ENCODE data around the gene KIF7. TPM values are rescaled to one million over a fixed set of nuclear protein-coding genes. Genes with fewer than 3 reads are reported as not detected.

Gene KIF7
- total and polyA plus RNA-seq, 5 donors from 2014 or later: 0.12 TPM; not detected in 4

- Mint-ChIP-seq H3K27me3 (peaks cover 41% of the 10 kb centered on the region), H3K4me1 (peaks cover 0 to 5% (median 2%) of the 10 kb centered on the region in 4 donors), H3K4me3 (peak overlapping the region in 2 of 4 donors; percentile 24 to 47), H3K27ac (no peak overlapping the region), H3K36me3 (peaks cover under 1% of the 10 kb centered on the region), H3K9me3 (peaks cover 0 to 2% (median 0%) of the 10 kb centered on the region in 7 donors)
- Histone ChIP-seq H3K9me3 (ENCODE audit: control insufficient read depth in 2 of 2, low read length in 2 of 2) (no peaks in the 10 kb centered on the region), H3K27ac (ENCODE audit: insufficient read depth, low read length, poor library complexity, severe bottlenecking) (no peak overlapping the region), H3K36me3 (ENCODE audit: control insufficient read depth, insufficient read depth, low read length) (no peaks in the 10 kb centered on the region), H3K4me1 (ENCODE audit: control insufficient read depth, insufficient read depth, low read length, poor library complexity, severe bottlenecking) (no peaks in the 10 kb centered on the region), H3K4me3 (ENCODE audit: low read depth, low read length) (no peak overlapping the region), H3K27me3 (ENCODE audit: control insufficient read depth, insufficient read depth, low read length) (peaks cover 7% of the 10 kb centered on the region)
- DNase-seq: no peak
- no peak for ATAC-seq (ENCODE audit: low read depth in 2 of 2)
Measured at GRCh38 chr15:89667706-89667960, 12.4 kb upstream of the KIF7 start.

GRCh38 chr15:89666858-89667705, 11.8 kb upstream of the KIF7 start:
- no peaks in the 10 kb centered on the region for H3K36me3 ChIP-seq (ENCODE audit: control insufficient read depth, insufficient read depth, low read length)
- no peak overlapping the region for H3K27ac ChIP-seq (ENCODE audit: insufficient read depth, low read length, poor library complexity, severe bottlenecking)
- Mint-ChIP-seq H3K36me3 (no peaks in the 10 kb centered on the region), H3K9me3 (peaks cover 0 to 2% (median 0%) of the 10 kb centered on the region in 7 donors), H3K27me3 (peaks cover 46% of the 10 kb centered on the region), H3K4me3 (peak overlapping the region in 2 of 4 donors; percentile 24 to 47), H3K4me1 (peaks cover 0 to 5% (median 2%) of the 10 kb centered on the region in 4 donors), H3K27ac (no peak overlapping the region)
- DNase-seq (no peak), ATAC-seq (ENCODE audit: low read depth in 2 of 2) (no peak)
- H3K27me3 ChIP-seq (ENCODE audit: control insufficient read depth, insufficient read depth, low read length): peaks cover 7% of the 10 kb centered on the region
- no peaks in the 10 kb centered on the region for H3K4me1 ChIP-seq (ENCODE audit: control insufficient read depth, insufficient read depth, low read length, poor library complexity, severe bottlenecking)
- no peaks in the 10 kb centered on the region for H3K9me3 ChIP-seq (ENCODE audit: control insufficient read depth in 2 of 2, low read length in 2 of 2)
- H3K4me3 ChIP-seq (ENCODE audit: low read depth, low read length): no peak overlapping the region

DNA sequence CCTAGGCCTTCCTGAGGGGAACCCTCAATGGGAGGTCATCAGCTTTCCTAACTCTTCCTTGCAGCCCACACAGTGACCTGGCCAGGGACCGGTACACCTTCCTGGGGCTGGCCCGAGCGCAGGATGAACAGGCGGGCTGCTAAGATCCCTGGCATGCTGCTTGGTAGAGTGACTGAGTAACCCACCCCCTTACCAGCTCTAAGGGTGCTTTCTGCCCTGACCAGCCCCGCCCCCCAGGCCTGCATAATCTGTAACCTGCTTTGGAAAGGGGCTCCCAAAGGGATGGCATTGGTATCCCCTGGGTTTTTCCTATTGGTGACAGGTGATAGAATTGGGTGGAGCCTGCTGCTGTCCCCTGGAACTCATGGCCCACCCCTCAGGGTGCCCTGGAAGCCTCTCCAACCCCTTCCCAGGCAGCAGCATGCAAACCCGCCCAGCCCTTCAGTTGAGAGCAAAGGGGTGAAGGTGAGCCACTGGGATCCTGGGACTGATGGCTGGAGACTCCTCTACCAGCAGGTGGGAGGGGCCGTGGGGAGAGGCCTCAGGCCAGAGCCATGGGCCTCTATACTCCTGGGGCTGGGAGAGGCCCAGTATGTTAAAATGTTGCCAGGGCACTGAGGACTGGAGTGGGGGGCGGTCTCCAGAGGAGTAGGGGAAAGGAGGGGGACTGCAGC, 11.1 kb upstream of the KIF7 start:
- DNase-seq (no peak), ATAC-seq (ENCODE audit: low read depth in 2 of 2) (no peak)
- H3K9me3 Mint-ChIP-seq: peaks cover 0 to 2% (median 0%) of the 10 kb centered on the region in 7 donors
- H3K4me1 ChIP-seq (ENCODE audit: control insufficient read depth, insufficient read depth, low read length, poor library complexity, severe bottlenecking): no peaks in the 10 kb centered on the region
- H3K9me3 ChIP-seq (ENCODE audit: control insufficient read depth in 2 of 2, low read length in 2 of 2): no peaks in the 10 kb centered on the region
- H3K27ac ChIP-seq (ENCODE audit: insufficient read depth, low read length, poor library complexity, severe bottlenecking): no peak overlapping the region
- peaks cover 46% of the 10 kb centered on the region for H3K27me3 Mint-ChIP-seq
- no peaks in the 10 kb centered on the region for H3K36me3 ChIP-seq (ENCODE audit: control insufficient read depth, insufficient read depth, low read length)
- H3K27me3 ChIP-seq (ENCODE audit: control insufficient read depth, insufficient read depth, low read length): peaks cover 7% of the 10 kb centered on the region
- no peaks in the 10 kb centered on the region for H3K36me3 Mint-ChIP-seq
- no peak overlapping the region for H3K4me3 ChIP-seq (ENCODE audit: low read depth, low read length)
- H3K27ac Mint-ChIP-seq: no peak overlapping the region
- H3K4me1 Mint-ChIP-seq: peaks cover 0 to 5% (median 2%) of the 10 kb centered on the region in 4 donors
- no peak overlapping the region for H3K4me3 Mint-ChIP-seq

DNA sequence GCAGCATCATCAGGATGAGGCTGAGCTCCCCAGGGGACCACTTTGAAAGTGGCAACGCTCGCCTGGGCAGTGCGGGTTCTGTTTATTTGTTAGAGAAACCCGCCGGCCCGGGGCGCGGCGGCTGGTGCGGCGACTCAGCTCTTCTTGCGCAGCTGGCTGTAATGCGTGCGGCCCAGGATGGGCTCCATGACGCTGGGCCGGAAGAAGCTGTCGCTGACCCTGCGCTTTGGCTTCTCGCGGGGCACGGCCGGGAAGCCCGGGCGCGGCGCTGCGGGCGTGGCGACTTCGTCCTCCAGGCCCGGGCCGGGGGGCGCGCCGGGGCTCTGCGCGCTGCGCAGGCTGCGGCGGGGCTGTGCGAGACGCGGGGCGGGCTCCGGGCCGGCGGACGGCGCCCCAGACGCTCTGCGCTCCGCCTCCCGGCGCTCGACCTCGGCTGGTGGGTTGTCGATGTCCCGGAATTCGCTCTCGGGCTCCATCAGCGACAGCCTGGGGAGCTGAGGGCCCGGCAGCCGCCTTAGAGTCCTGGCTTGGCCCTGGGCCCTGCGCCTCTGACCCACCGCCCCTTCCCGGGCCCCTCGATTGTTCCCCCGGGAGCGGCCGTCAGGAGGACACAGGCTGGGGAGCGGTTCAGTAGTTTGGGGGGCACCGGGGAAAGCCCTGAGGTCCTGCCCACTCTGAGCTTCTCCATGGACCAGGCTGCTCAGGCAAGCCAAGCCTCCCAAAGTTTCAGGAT, 10.3 kb upstream of the KIF7 start:
- H3K4me3 Mint-ChIP-seq: no peak overlapping the region
- H3K27me3 Mint-ChIP-seq: peaks cover 54% of the 10 kb centered on the region

DNA sequence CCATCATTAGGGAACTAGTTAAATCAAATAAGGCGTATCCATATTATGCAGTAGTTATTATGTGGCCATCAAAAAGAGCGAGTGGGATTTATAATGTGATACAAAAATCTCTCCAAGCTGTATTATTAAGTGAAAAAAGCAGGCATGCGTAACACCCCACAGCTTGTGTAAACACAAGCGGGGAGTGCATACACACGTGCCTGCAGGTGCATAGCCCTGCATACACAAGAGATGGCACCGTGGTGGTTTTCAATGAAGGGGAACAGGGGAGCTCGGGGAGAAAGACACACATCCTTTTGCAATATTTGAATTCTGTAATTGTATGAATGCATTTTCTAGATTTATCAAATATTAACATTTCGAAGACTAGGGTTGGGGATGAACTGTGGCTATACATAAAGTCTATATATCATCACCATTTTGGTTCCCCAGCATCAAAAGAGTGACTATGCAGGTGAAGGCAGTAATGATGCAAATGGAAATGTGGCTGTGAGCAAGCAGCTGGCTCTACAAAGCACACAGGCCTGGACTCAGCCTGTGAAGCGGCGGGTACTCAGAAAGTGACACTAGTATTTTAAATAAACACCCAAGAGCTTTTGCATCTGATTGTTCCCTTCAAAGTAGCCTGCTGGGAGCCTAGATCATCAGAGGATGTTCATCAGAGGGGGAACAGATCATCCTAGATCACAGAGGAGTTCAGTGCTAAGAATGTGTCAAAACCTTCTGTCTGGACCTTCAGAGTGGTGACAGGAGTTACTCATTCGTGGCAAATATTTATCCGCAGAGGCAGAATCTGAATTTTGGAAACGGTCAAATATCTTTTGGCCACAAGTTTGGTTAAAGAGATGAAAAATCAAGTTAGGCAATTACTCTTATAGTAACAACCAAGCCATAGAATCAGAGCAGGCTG, 9.4 kb upstream of the KIF7 start:
- Mint-ChIP-seq H3K36me3 (no peaks in the 10 kb centered on the region), H3K9me3 (peaks cover 0 to under 1% (median 0%) of the 10 kb centered on the region in 7 donors), H3K4me1 (peaks cover 0 to 4% (median 0%) of the 10 kb centered on the region in 4 donors), H3K27ac (no peak overlapping the region), H3K27me3 (peaks cover 52% of the 10 kb centered on the region), H3K4me3 (peak overlapping the region in 3 of 4 donors; percentile 21 to 48 (median 22))
- H3K27me3 ChIP-seq (ENCODE audit: control insufficient read depth, insufficient read depth, low read length): peaks cover 12% of the 10 kb centered on the region
- H3K4me1 ChIP-seq (ENCODE audit: control insufficient read depth, insufficient read depth, low read length, poor library complexity, severe bottlenecking): no peaks in the 10 kb centered on the region
- ATAC-seq (ENCODE audit: low read depth in 2 of 2) (no peak), DNase-seq (no peak)
- H3K4me3 ChIP-seq (ENCODE audit: low read depth, low read length): no peak overlapping the region
- H3K9me3 ChIP-seq (ENCODE audit: control insufficient read depth in 2 of 2, low read length in 2 of 2): no peaks in the 10 kb centered on the region
- no peaks in the 10 kb centered on the region for H3K36me3 ChIP-seq (ENCODE audit: control insufficient read depth, insufficient read depth, low read length)
- no peak overlapping the region for H3K27ac ChIP-seq (ENCODE audit: insufficient read depth, low read length, poor library complexity, severe bottlenecking)

More for the DNA sequence above, 10.3 kb upstream of the KIF7 start:
- ATAC-seq (ENCODE audit: low read depth in 2 of 2) (no peak), DNase-seq (no peak)
- Histone ChIP-seq H3K36me3 (ENCODE audit: control insufficient read depth, insufficient read depth, low read length) (no peaks in the 10 kb centered on the region), H3K9me3 (ENCODE audit: control insufficient read depth in 2 of 2, low read length in 2 of 2) (no peaks in the 10 kb centered on the region), H3K27me3 (ENCODE audit: control insufficient read depth, insufficient read depth, low read length) (peaks cover 8% of the 10 kb centered on the region), H3K4me3 (ENCODE audit: low read depth, low read length) (no peak overlapping the region), H3K27ac (ENCODE audit: insufficient read depth, low read length, poor library complexity, severe bottlenecking) (no peak overlapping the region), H3K4me1 (ENCODE audit: control insufficient read depth, insufficient read depth, low read length, poor library complexity, severe bottlenecking) (no peaks in the 10 kb centered on the region)
- Mint-ChIP-seq H3K36me3 (no peaks in the 10 kb centered on the region), H3K27ac (no peak overlapping the region), H3K4me1 (peaks cover 0 to 4% (median 1%) of the 10 kb centered on the region in 4 donors), H3K9me3 (peaks cover 0 to 2% (median 0%) of the 10 kb centered on the region in 7 donors)

GRCh38 chr15:89662893-89663626, 7.8 kb upstream of the KIF7 start:
- H3K4me1 Mint-ChIP-seq: peaks cover 0 to 4% (median 0%) of the 10 kb centered on the region in 4 donors
- H3K27me3 Mint-ChIP-seq: peaks cover 63% of the 10 kb centered on the region

More at GRCh38 chr15:89662893-89663626, 7.8 kb upstream of the KIF7 start:
- Histone ChIP-seq H3K27me3 (ENCODE audit: control insufficient read depth, insufficient read depth, low read length) (peaks cover 12% of the 10 kb centered on the region), H3K36me3 (ENCODE audit: control insufficient read depth, insufficient read depth, low read length) (no peaks in the 10 kb centered on the region), H3K9me3 (ENCODE audit: control insufficient read depth in 2 of 2, low read length in 2 of 2) (no peaks in the 10 kb centered on the region), H3K27ac (ENCODE audit: insufficient read depth, low read length, poor library complexity, severe bottlenecking) (no peak overlapping the region), H3K4me1 (ENCODE audit: control insufficient read depth, insufficient read depth, low read length, poor library complexity, severe bottlenecking) (no peaks in the 10 kb centered on the region), H3K4me3 (ENCODE audit: low read depth, low read length) (no peak overlapping the region)
- no peak for ATAC-seq (ENCODE audit: low read depth in 2 of 2)
- H3K4me3 Mint-ChIP-seq: no peak overlapping the region
- H3K27ac Mint-ChIP-seq: peak overlapping the region in 1 of 3 donors; percentile 53
- no peaks in the 10 kb centered on the region for H3K9me3 Mint-ChIP-seq
- H3K36me3 Mint-ChIP-seq: no peaks in the 10 kb centered on the region
- DNase-seq: no peak
